Right atrium auricular region (tissue), 2 donors: ENCODE measurements around the gene ADORA1. TPM values are rescaled to one million over a fixed set of nuclear protein-coding genes. Genes with fewer than 3 reads are reported as not detected.

ENCODE experiments used
- DNase-seq: peaks from one replicate; pipeline ENCODE4 v3.0.0-alpha.2; 2019; ENCODE audit warnings: low spot score
- H3K27ac ChIP-seq, 2 donors: fragments of 200-600 bp; sonication (generic); 1 replicate in 1 of 2; 2 replicates in 1 of 2; pipeline ENCODE4 v1.5.1; 2016 to 2019
- H3K27me3 ChIP-seq, 2 donors: fragments of 200-600 bp; sonication (generic); one replicate each; pipeline versions ENCODE4 v1.5.1 to v1.6.0; 2017 to 2019
- H3K36me3 ChIP-seq: fragments of 200-600 bp; sonication (generic); one replicate; pipeline ENCODE4 v1.5.1; 2016
- H3K4me1 ChIP-seq, 2 donors: fragments of 200-600 bp; sonication (generic); one replicate each; pipeline versions ENCODE4 v1.5.1 to v1.6.0; 2017 to 2019
- H3K4me3 ChIP-seq, 2 donors: fragments of 200-600 bp; sonication (generic); 1 replicate in 1 of 2; 2 replicates in 1 of 2; pipeline ENCODE4 v1.5.1; 2017 to 2019; ENCODE audit warnings: mild to moderate bottlenecking in 1 of 2, moderate library complexity in 1 of 2
- H3K9me3 ChIP-seq, 2 donors: fragments of 200-600 bp; sonication (generic); one replicate each; pipeline ENCODE4 v1.5.1; 2019
- total RNA-seq, 2 donors: library from RNA; depleted of rRNA; stranded (reverse); fragments of >200 nt; gene quantifications; one replicate each; pipeline ENCODE4 v1.1.0, GENCODE V29; 2016
- TF ChIP-seq, protein P1 (sequence below), 2 donors: fragments of 200-600 bp; sonication (generic); IDR thresholded peaks; one replicate each; pipeline ENCODE4 v1.5.1; 2019; ENCODE audit warnings: antibody characterized with exemption in 2 of 2

ADORA1 gene
- total RNA-seq, 2 donors from 2014 or later = 9.4 to 15.1 TPM

DNA sequence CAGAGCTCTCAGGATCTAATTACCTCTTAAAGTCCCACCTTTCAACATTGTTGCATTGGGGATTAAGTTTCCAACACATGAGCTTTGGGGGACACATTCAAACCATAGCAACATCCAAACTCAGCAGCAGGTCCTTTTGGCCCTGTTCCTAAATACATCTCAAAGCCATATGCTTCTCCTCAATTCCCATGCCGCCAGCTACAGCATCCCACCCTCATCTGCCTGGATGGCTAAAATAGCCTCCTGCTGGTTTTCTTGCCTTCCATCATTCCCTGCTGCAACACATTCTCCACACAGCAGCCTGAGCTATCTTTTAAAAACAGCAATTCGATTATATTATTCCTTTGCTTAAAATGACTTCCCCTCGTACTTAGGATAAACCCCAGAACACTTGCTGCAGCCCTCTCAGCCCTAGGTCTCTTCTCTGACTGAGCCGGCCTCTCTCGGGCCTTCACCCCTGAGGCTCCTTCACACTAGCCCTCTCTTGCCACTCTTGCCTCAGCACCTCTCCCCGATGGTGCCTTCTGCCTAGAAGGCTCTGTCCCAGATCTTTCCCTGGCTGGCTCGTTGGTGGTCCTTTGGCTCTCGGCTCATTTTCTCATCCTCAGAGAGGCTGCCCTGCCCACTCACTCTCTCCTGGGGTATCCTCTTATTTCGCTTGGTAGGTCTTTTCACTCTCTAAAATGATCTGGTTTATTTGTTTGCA, 31.6 kb downstream of the ADORA1 start:
- Histone ChIP-seq H3K4me3 (no peak overlapping the region), H3K4me1 (peaks cover 0 to 4% of the 10 kb centered on the region in 2 donors), H3K9me3 (no peaks in the 10 kb centered on the region), H3K27me3 (no peaks in the 10 kb centered on the region), H3K27ac (no peak overlapping the region), H3K36me3 (no peaks in the 10 kb centered on the region)
- TF ChIP-seq, protein P1, sequence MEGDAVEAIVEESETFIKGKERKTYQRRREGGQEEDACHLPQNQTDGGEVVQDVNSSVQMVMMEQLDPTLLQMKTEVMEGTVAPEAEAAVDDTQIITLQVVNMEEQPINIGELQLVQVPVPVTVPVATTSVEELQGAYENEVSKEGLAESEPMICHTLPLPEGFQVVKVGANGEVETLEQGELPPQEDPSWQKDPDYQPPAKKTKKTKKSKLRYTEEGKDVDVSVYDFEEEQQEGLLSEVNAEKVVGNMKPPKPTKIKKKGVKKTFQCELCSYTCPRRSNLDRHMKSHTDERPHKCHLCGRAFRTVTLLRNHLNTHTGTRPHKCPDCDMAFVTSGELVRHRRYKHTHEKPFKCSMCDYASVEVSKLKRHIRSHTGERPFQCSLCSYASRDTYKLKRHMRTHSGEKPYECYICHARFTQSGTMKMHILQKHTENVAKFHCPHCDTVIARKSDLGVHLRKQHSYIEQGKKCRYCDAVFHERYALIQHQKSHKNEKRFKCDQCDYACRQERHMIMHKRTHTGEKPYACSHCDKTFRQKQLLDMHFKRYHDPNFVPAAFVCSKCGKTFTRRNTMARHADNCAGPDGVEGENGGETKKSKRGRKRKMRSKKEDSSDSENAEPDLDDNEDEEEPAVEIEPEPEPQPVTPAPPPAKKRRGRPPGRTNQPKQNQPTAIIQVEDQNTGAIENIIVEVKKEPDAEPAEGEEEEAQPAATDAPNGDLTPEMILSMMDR (IDR thresholded peaks at IDR 0.05) = no peak
- no peak for DNase-seq

DNA sequence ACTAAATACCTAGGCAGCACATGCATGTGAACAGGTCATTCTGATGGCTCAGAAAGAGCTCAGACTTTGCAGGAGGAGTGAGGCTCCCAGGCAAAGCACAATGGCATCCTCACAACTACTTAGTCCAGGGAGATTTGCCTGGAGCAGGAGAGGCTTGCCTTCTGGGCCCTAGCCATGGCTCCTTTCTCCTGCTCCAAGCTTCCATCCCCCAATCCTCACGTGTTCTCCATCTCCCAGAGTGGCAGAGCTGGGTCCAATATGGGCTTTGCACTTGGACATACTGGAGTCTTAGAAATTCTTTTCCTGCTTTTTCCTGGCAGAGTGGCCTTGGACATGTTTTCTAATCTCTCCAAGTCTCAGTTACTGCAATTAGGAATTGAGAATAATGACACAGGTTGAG, 32.3 kb downstream of the ADORA1 start:
- H3K27ac ChIP-seq = no peak overlapping the region
- H3K27me3 ChIP-seq = no peaks in the 10 kb centered on the region
- H3K9me3 ChIP-seq = no peaks in the 10 kb centered on the region
- H3K36me3 ChIP-seq = no peaks in the 10 kb centered on the region
- H3K4me3 ChIP-seq = no peak overlapping the region
- TF ChIP-seq, protein P1 (IDR thresholded peaks at IDR 0.05) = no peak
- no peak for DNase-seq
- H3K4me1 ChIP-seq = no peaks in the 10 kb centered on the region

DNA sequence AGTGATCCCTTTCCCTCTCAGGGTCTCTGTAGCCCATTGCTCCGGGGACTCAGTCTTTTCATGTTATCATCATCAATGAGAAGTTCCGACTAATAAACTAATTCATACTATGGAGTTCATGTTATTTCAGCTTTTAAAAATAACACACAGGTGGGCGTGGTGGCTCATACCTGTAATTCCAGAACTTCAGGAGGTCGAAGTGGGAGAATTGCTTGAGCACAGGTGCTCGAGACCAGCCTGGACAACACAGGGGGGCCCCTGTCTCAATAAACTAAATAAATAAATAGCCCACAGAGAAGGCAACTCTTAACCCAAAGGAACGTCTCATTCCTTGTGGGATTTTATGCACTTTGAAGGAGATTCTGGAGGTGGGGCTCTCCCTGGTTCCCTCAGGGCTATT, 33.6 kb downstream of the ADORA1 start:
- H3K27ac ChIP-seq = no peak overlapping the region
- no peak overlapping the region for H3K4me3 ChIP-seq
- no peaks in the 10 kb centered on the region for H3K36me3 ChIP-seq
- H3K27me3 ChIP-seq = no peaks in the 10 kb centered on the region
- H3K4me1 ChIP-seq = no peaks in the 10 kb centered on the region
- no peaks in the 10 kb centered on the region for H3K9me3 ChIP-seq
- TF ChIP-seq, protein P1 (IDR thresholded peaks at IDR 0.05) = no peak
- DNase-seq = no peak

DNA sequence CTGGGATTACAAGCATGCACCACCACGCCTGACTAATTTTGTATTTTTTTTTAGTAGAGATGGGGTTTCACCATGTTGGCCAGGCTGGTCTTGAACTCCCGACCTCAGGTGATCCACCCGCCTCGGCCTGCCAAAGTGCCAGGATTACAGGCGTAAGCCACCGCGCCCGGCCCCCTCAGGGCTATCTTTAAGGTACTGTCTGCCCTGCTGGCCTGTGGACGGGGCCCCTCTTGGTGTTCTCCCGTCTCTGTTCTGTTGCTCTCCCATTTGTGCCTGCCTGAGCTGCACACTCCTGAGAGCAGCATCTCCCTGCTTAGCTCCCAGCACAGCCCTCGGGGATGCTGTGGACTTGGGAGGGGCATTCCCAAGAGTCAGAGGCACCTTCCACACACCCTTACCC, 34.2 kb downstream of the ADORA1 start:
- no peak overlapping the region for H3K27ac ChIP-seq
- H3K4me3 ChIP-seq = no peak overlapping the region
- no peaks in the 10 kb centered on the region for H3K36me3 ChIP-seq
- H3K4me1 ChIP-seq = no peaks in the 10 kb centered on the region
- TF ChIP-seq, protein P1 (IDR thresholded peaks at IDR 0.05) = no peak
- no peaks in the 10 kb centered on the region for H3K9me3 ChIP-seq
- no peaks in the 10 kb centered on the region for H3K27me3 ChIP-seq
- no peak for DNase-seq

DNA sequence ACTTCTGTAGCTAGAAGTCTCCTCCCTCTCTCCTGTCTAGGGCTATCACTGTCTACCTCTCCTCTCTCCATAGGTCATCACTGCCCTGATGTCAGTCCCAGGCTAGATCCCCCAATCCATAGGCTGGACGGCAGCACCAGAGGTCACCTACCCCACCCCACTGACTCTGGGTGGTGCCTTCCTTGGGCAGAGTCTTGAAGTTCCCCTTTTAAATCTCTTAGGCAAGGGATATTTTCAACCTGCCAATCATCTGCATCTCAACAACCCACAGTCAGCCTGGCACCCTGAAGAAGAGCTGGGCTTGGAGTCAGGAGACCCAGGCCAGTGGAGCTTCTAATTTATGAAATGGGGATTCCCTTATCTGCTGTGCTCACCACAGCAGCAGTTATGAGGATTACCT, 34.9 kb downstream of the ADORA1 start:
- TF ChIP-seq, protein P1 (IDR thresholded peaks at IDR 0.05) = no peak
- Histone ChIP-seq H3K4me3 (no peak overlapping the region), H3K4me1 (no peaks in the 10 kb centered on the region), H3K36me3 (no peaks in the 10 kb centered on the region), H3K9me3 (no peaks in the 10 kb centered on the region), H3K27ac (no peak overlapping the region), H3K27me3 (no peaks in the 10 kb centered on the region)
- no peak for DNase-seq
